DOHH2 (cell line): ENCODE data around the gene ACTG2.

Experiments
- H3F3A ChIP-seq: fragments of 200-600 bp; sonication (generic), shearing (Covaris generic); 2 replicates; pipeline ENCODE4 v1.6.0; 2016; ENCODE audit warnings: antibody characterized with exemption, mild to moderate bottlenecking; ENCODE audit not compliant: control insufficient read depth, insufficient read depth
- H3K27ac ChIP-seq: fragments of 200-600 bp; sonication (generic); 2 replicates; pipeline ENCODE4 v1.5.1; 2014; ENCODE audit warnings: low read depth, mild to moderate bottlenecking, low read length, moderate library complexity
- H3K27me3 ChIP-seq: fragments of 200-600 bp; sonication (generic); 2 replicates; pipeline ENCODE4 v1.6.1; 2014; ENCODE audit warnings: mild to moderate bottlenecking, low read length, mixed read lengths; ENCODE audit not compliant: control insufficient read depth
- H3K36me3 ChIP-seq: fragments of 200-600 bp; sonication (generic); 2 replicates; pipeline ENCODE4 v1.6.1; 2014; ENCODE audit warnings: mild to moderate bottlenecking, low read length, moderate library complexity, mixed read lengths; ENCODE audit not compliant: control insufficient read depth
- H3K4me1 ChIP-seq: fragments of 200-600 bp; sonication (generic); 2 replicates; pipeline ENCODE4 v1.6.1; 2014; ENCODE audit warnings: mild to moderate bottlenecking, low read length, mixed read lengths; ENCODE audit not compliant: control insufficient read depth
- H3K4me2 ChIP-seq: fragments of 200-600 bp; sonication (generic); 2 replicates; pipeline ENCODE4 v1.6.0; 2014; ENCODE audit warnings: mild to moderate bottlenecking, low read length, moderate library complexity
- H3K4me3 ChIP-seq: fragments of 200-600 bp; sonication (generic); 2 replicates; pipeline ENCODE4 v1.5.1; 2014; ENCODE audit warnings: mild to moderate bottlenecking, low read length, mixed read lengths
- H3K79me2 ChIP-seq: fragments of 200-600 bp; sonication (generic); 2 replicates; pipeline ENCODE4 v1.6.1; 2014; ENCODE audit warnings: mild to moderate bottlenecking, low read length, mixed read lengths; ENCODE audit not compliant: control insufficient read depth
- H3K9me2 ChIP-seq: fragments of 200-600 bp; sonication (generic); replicated peaks from 2 replicates; pipeline ENCODE4 v1.6.1; 2014; ENCODE audit warnings: mild to moderate bottlenecking, low read length, mixed read lengths; ENCODE audit not compliant: control insufficient read depth
- H3K9me3 ChIP-seq: fragments of 200-600 bp; sonication (generic); 2 replicates; pipeline ENCODE4 v1.6.1; 2014; ENCODE audit warnings: antibody characterized with exemption, low read length, mixed read lengths; ENCODE audit not compliant: control insufficient read depth, insufficient read depth
- H4K20me1 ChIP-seq: fragments of 200-600 bp; sonication (generic); 2 replicates; pipeline ENCODE4 v1.6.0; 2014; ENCODE audit warnings: low read depth, mild to moderate bottlenecking, antibody characterized with exemption, low read length, moderate library complexity; ENCODE audit not compliant: control insufficient read depth, insufficient read depth
- CTCF ChIP-seq: fragments of 200-600 bp; sonication (generic); IDR thresholded peaks from one replicate; pipeline ENCODE4 v1.5.1; 2014; ENCODE audit warnings: antibody characterized with exemption, mild to moderate bottlenecking, low read depth, low read length; ENCODE audit not compliant: poor library complexity, severe bottlenecking
- EZH2phosphoT487 ChIP-seq: fragments of 200-600 bp; sonication (generic); IDR thresholded peaks from 2 replicates; pipeline ENCODE4 v1.6.1; 2017; ENCODE audit warnings: borderline replicate concordance, mild to moderate bottlenecking, antibody characterized with exemption, low read length, moderate library complexity, mixed read lengths

ACTG2 gene

DNA sequence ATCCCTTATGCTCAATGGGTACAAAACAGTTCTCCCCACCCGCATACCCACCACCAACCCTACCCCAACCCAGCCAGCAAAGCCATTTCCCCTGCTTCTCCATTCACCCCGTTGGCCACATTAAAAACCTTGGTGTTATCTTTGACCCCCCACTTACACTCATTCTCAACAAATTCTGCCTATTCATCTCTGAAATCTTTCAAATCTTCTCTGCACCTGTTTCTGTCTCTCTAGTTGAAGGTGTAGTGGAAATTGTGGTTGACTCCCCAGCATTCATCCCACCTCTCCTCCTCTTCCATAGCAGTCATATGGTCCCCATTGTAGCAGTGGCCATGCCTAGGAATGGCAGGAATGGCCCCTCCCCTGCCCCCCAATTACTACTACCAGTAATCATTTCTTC, 71.4 kb downstream of the ACTG2 start:
- Histone ChIP-seq H3K36me3 (peaks cover 6% of the 10 kb centered on the region), H3K27ac (no peak overlapping the region), H4K20me1 (no peaks in the 10 kb centered on the region), H3F3A (no peaks in the 10 kb centered on the region; the same call in 1 of the 2 replicates), H3K79me2 (no peaks in the 10 kb centered on the region), H3K27me3 (no peaks in the 10 kb centered on the region), H3K4me2 (no peak overlapping the region), H3K4me1 (peaks cover 7% of the 10 kb centered on the region; the same call in 1 of the 2 replicates), H3K9me2 (no peaks in the 10 kb centered on the region), H3K4me3 (no peak overlapping the region), H3K9me3 (no peaks in the 10 kb centered on the region)
- TF ChIP-seq CTCF: no peak
- no peak for TF ChIP-seq EZH2phosphoT487

DNA sequence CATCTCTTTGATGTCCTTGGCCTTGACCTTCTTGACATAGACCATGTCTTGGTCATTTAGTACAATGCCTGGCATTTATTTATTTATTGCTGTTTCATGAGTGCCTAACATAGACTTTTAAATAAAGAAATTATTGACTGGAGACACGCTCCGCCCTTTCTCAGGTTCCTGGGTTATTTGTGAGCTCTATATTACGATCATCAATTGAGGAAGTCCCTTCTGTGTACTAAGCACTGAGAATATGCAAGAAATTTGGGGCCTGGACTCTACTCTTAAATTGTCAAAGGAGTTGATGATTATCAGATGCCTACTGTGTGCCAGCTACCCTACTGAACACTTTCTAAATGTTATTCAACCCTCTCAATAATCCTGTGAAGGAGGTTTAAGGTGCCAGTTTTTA, 72.2 kb downstream of the ACTG2 start:
- H3K79me2 ChIP-seq: no peaks in the 10 kb centered on the region
- no peak for TF ChIP-seq CTCF
- TF ChIP-seq EZH2phosphoT487: no peak

DNA sequence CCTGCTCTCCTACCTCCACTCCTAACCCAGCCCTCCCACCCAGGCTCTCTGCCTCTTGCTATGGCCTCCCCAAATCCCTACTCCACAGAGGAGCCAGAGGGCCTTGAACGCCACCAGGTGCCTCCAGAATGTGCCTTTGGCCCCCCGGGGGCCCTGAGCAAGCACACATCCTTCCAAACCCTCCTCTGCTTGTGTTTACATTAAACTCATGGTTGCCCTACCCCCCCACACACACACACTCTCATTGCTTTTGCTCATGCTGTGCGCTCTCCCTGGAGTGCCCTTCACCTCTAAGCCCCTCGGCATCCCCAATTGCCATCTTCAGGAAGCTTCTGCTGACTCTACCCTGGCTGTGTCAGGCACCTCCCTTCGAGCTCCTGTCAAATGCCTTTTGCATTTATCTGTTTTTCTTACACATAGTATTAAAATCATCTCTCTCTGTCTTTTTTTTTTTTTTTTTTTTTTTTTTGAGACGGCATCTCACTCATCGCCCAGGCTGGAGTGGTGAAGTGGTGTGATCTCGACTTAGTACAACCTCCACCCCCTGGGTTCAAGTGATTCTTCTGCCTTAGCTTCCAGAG, 75.6 kb downstream of the ACTG2 start:
- H3K4me2 ChIP-seq: no peak overlapping the region
- H3F3A ChIP-seq: no peaks in the 10 kb centered on the region

More for the DNA sequence above, 72.2 kb downstream of the ACTG2 start:
- Histone ChIP-seq H3K36me3 (no peaks in the 10 kb centered on the region), H3K4me1 (peaks cover 7% of the 10 kb centered on the region; the same call in 1 of the 2 replicates), H3K27ac (no peak overlapping the region), H4K20me1 (no peaks in the 10 kb centered on the region), H3K4me2 (no peak overlapping the region), H3K9me3 (no peaks in the 10 kb centered on the region), H3F3A (no peaks in the 10 kb centered on the region), H3K4me3 (no peak overlapping the region), H3K9me2 (no peaks in the 10 kb centered on the region), H3K27me3 (no peaks in the 10 kb centered on the region)

More for the DNA sequence above, 75.6 kb downstream of the ACTG2 start:
- no peaks in the 10 kb centered on the region for H4K20me1 ChIP-seq
- H3K4me1 ChIP-seq: peaks cover 15% of the 10 kb centered on the region
- no peak overlapping the region for H3K4me3 ChIP-seq
- no peaks in the 10 kb centered on the region for H3K36me3 ChIP-seq
- no peaks in the 10 kb centered on the region for H3K9me2 ChIP-seq
- H3K79me2 ChIP-seq: no peaks in the 10 kb centered on the region
- no peak overlapping the region for H3K27ac ChIP-seq
- no peaks in the 10 kb centered on the region for H3K9me3 ChIP-seq
- no peak for TF ChIP-seq CTCF
- TF ChIP-seq EZH2phosphoT487: no peak
- H3K27me3 ChIP-seq: no peaks in the 10 kb centered on the region
